GM23338 (cell line): ENCODE data around the gene SCAF4. TPM values are rescaled to one million over a fixed set of nuclear protein-coding genes. Genes with fewer than 3 reads are reported as not detected.

Experiments used
- ATAC-seq: fragments of 200-7000 bp; cut with Tn5 transposase; 3 replicates; pipeline ENCODE4 v1.9.1; 2020
- DNase-seq: peaks from one replicate; pipeline ENCODE4 v3.0.0-alpha.2; 2015; ENCODE audit warnings: low spot score
- H2AFZ ChIP-seq: fragments of 200-600 bp; sonication (generic); 2 replicates; pipeline ENCODE4 v1.8.0; 2016; ENCODE audit warnings: antibody characterized with exemption, mild to moderate bottlenecking, moderate library complexity
- H3F3A ChIP-seq: fragments of 200-600 bp; sonication (generic); replicated peaks from 2 replicates; pipeline ENCODE4 v1.8.0; 2017; ENCODE audit warnings: antibody characterized with exemption, mixed run types, low read depth
- H3K27ac ChIP-seq: fragments of 200-600 bp; sonication (generic); 2 replicates; pipeline ENCODE4 v1.6.1; 2016; ENCODE audit warnings: low read depth
- H3K27me3 ChIP-seq: fragments of 200-600 bp; sonication (generic); 2 replicates; pipeline ENCODE4 v1.8.0; 2016; ENCODE audit warnings: mild to moderate bottlenecking, mixed run types, moderate library complexity; ENCODE audit not compliant: insufficient read depth
- H3K36me3 ChIP-seq: fragments of 200-600 bp; sonication (generic); 2 replicates; pipeline ENCODE4 v1.8.0; 2016; ENCODE audit warnings: mild to moderate bottlenecking; ENCODE audit not compliant: insufficient read depth
- H3K4me1 ChIP-seq: fragments of 200-600 bp; sonication (generic); 2 replicates; pipeline ENCODE4 v1.8.0; 2016; ENCODE audit warnings: mild to moderate bottlenecking, moderate library complexity; ENCODE audit not compliant: insufficient read depth
- H3K4me2 ChIP-seq: fragments of 200-600 bp; sonication (generic); 2 replicates; pipeline ENCODE4 v1.7.1; 2017; ENCODE audit warnings: mixed run types
- H3K4me3 ChIP-seq: fragments of 200-600 bp; sonication (generic); 2 replicates; pipeline ENCODE4 v1.6.1; 2016; ENCODE audit warnings: mixed run types
- H3K79me2 ChIP-seq: fragments of 200-600 bp; sonication (generic); replicated peaks from 2 replicates; pipeline ENCODE4 v1.8.0; 2017; ENCODE audit warnings: mild to moderate bottlenecking; ENCODE audit not compliant: insufficient read depth
- H3K9me2 ChIP-seq: fragments of 200-600 bp; sonication (generic); 2 replicates; pipeline ENCODE4 v1.8.0; 2017; ENCODE audit not compliant: insufficient read depth
- H4K20me1 ChIP-seq: fragments of 200-600 bp; sonication (generic); replicated peaks from 2 replicates; pipeline ENCODE4 v1.8.0; 2017; ENCODE audit warnings: mild to moderate bottlenecking; ENCODE audit not compliant: insufficient read depth
- H3K27ac Mint-ChIP-seq: 2 replicates; pipeline ENCODE4 v1.8.0; 2020; ENCODE audit warnings: inconsistent platforms, mild to moderate bottlenecking, moderate library complexity, mixed read lengths
- H3K27me3 Mint-ChIP-seq: 3 replicates; pipeline ENCODE4 v1.8.0; 2022; ENCODE audit warnings: low read depth, mild to moderate bottlenecking, moderate library complexity, mixed read lengths, inconsistent platforms; ENCODE audit not compliant: insufficient read depth, poor library complexity
- H3K36me3 Mint-ChIP-seq: 3 replicates; pipeline ENCODE4 v1.8.0; 2021; ENCODE audit warnings: low read depth, mild to moderate bottlenecking, inconsistent platforms, moderate library complexity, mixed read lengths
- H3K4me1 Mint-ChIP-seq: 3 replicates; pipeline ENCODE4 v1.8.0; 2020; ENCODE audit warnings: mild to moderate bottlenecking, inconsistent platforms, mixed read lengths
- H3K4me3 Mint-ChIP-seq: 3 replicates; pipeline ENCODE4 v1.8.0; 2021; ENCODE audit warnings: moderate library complexity, mild to moderate bottlenecking, inconsistent platforms, mixed read lengths
- H3K9me3 Mint-ChIP-seq: 3 replicates; pipeline ENCODE4 v1.8.0; 2020; ENCODE audit warnings: moderate library complexity, mild to moderate bottlenecking, inconsistent platforms, mixed read lengths
- CREB1 ChIP-seq: fragments of 250-450 bp; sonication (Bioruptor Pico); IDR thresholded peaks from 2 replicates; pipeline ENCODE4 v1.5.0; 2020; ENCODE audit warnings: low read depth, mild to moderate bottlenecking, moderate library complexity
- CTCF ChIP-seq, 2 experiments: fragments of 200-600 bp in 1 of 2; sonication (generic) in 1 of 2; conservative IDR thresholded peaks; 2 replicates each; pipeline versions ENCODE4 v1.5.1 to v1.6.1; 2016 to 2017; ENCODE audit warnings: antibody characterized with exemption in 2 of 2, low read depth in 2 of 2, mild to moderate bottlenecking in 2 of 2, moderate library complexity in 1 of 2
- NANOG ChIP-seq: IDR thresholded peaks from 2 replicates; pipeline ENCODE4 v1.6.1; 2016; ENCODE audit warnings: antibody characterized with exemption, borderline replicate concordance
- STAT1 ChIP-seq: IDR thresholded peaks from one replicate; pipeline ENCODE4 v1.6.1; 2016; ENCODE audit warnings: antibody characterized with exemption; ENCODE audit not compliant: unreplicated experiment
- ZNF462 ChIP-seq: fragments of 250-450 bp; sonication (Bioruptor Pico); IDR thresholded peaks from 2 replicates; pipeline ENCODE4 v1.5.0; 2020; ENCODE audit warnings: mild to moderate bottlenecking, moderate library complexity
- polyA plus RNA-seq: library from polyadenylated mRNA; unstranded; fragments of >200 nt; fragmentation: Nextera tagmentation; extraction: Ambion mirVana; gene quantifications from 2 replicates; pipeline ENCODE4 v1.2.1, GENCODE V29; 2016
- total RNA-seq: library from RNA; depleted of rRNA; stranded (reverse); fragments of >200 nt; shearing (Covaris generic); gene quantifications from 2 replicates; pipeline ENCODE4 v1.2.3, GENCODE V29; 2014
- TF ChIP-seq, protein P1 (sequence below): IDR thresholded peaks from one replicate; pipeline ENCODE4 v1.6.1; 2018; ENCODE audit warnings: antibody characterized with exemption; ENCODE audit not compliant: unreplicated experiment

SCAF4 gene
- total and polyA plus RNA-seq, 2 experiments from 2014 or later, result 29.7 to 45.8 TPM

DNA sequence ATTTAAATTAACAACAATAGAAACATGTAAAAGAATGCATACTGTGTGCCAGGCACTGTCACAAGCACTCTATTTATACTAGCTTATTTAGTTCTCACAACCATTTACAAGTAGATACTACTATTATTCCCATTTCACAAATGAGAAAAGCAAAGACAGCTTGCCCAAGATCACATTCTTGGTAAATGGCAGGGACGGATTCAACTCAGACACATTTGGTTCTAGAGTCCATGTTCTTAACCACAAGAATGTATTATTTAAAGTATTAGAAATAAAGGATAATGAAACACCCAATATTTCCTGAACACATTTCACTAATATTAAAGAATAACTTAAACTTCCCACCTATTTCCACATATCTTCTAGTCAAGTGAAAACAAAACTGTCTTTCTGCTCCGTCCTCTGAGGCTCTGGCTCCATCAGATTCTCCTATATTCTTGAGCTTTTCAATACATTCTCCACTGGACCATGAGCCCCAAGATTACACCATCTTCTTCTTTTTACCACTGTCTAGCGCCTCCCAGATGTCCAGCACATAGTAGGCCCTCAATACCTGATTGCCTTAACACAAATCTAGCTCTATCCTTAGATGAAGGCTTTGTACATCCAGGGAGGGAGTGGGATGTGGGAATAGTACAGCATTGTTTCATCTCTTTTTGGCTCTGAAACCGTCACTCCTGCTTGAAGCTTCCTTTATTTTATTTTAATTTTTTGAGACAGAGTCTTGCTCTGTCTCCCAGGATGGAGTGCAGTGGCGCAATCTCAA is 43.1 kb downstream of the SCAF4 start (continued):
- no peak for TF ChIP-seq ZNF462 (CRISPR knock-in tag)

GRCh38 chr21:31687108-31687507 is 44.8 kb downstream of the SCAF4 start:
- Histone ChIP-seq H3K79me2 (peaks cover 14% of the 10 kb centered on the region; the same call in 1 of the 2 replicates), H3K27ac (no peak overlapping the region), H3K4me1 (no peaks in the 10 kb centered on the region), H3K4me2 (no peak overlapping the region), H3K27me3 (no peaks in the 10 kb centered on the region), H2AFZ (no peak overlapping the region), H3K4me3 (no peak overlapping the region), H3F3A (no peaks in the 10 kb centered on the region), H3K36me3 (peaks cover 65% of the 10 kb centered on the region), H4K20me1 (peaks cover 6% of the 10 kb centered on the region), H3K9me2 (no peaks in the 10 kb centered on the region)
- Mint-ChIP-seq H3K36me3 (peaks cover 93% of the 10 kb centered on the region), H3K4me1 (no peaks in the 10 kb centered on the region), H3K9me3 (no peaks in the 10 kb centered on the region), H3K27ac (no peak overlapping the region), H3K27me3 (peaks cover 9% of the 10 kb centered on the region), H3K4me3 (no peak overlapping the region)
- ATAC-seq (no peak), DNase-seq (no peak)
- TF ChIP-seq, protein P1, sequence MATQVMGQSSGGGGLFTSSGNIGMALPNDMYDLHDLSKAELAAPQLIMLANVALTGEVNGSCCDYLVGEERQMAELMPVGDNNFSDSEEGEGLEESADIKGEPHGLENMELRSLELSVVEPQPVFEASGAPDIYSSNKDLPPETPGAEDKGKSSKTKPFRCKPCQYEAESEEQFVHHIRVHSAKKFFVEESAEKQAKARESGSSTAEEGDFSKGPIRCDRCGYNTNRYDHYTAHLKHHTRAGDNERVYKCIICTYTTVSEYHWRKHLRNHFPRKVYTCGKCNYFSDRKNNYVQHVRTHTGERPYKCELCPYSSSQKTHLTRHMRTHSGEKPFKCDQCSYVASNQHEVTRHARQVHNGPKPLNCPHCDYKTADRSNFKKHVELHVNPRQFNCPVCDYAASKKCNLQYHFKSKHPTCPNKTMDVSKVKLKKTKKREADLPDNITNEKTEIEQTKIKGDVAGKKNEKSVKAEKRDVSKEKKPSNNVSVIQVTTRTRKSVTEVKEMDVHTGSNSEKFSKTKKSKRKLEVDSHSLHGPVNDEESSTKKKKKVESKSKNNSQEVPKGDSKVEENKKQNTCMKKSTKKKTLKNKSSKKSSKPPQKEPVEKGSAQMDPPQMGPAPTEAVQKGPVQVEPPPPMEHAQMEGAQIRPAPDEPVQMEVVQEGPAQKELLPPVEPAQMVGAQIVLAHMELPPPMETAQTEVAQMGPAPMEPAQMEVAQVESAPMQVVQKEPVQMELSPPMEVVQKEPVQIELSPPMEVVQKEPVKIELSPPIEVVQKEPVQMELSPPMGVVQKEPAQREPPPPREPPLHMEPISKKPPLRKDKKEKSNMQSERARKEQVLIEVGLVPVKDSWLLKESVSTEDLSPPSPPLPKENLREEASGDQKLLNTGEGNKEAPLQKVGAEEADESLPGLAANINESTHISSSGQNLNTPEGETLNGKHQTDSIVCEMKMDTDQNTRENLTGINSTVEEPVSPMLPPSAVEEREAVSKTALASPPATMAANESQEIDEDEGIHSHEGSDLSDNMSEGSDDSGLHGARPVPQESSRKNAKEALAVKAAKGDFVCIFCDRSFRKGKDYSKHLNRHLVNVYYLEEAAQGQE, result no peak
- no peak for TF ChIP-seq NANOG
- no peak for TF ChIP-seq STAT1
- TF ChIP-seq CTCF (conservative IDR thresholded peaks at IDR 0.05; ENCODE audit: low read depth in 2 of 2), result no peak
- TF ChIP-seq CREB1, result no peak
